GM18907 (cell line): Measurements from ENCODE around the gene RPL22.

Source experiments
- ATAC-seq: cut with Tn5 transposase; IDR thresholded peaks from one replicate; pipeline ENCODE4 v1.9.1; 2021; ENCODE audit warnings: mild to moderate bottlenecking, moderate library complexity; ENCODE audit not compliant: unreplicated experiment

Gene RPL22

GRCh38 chr1:6157132-6157527 is 42.3 kb downstream of the RPL22 start:
- ATAC-seq, result no peak

GRCh38 chr1:6154525-6155319 is 44.7 kb downstream of the RPL22 start:
- ATAC-seq, result no peak

GRCh38 chr1:6152882-6153281 is 46.5 kb downstream of the RPL22 start:
- no peak for ATAC-seq

DNA sequence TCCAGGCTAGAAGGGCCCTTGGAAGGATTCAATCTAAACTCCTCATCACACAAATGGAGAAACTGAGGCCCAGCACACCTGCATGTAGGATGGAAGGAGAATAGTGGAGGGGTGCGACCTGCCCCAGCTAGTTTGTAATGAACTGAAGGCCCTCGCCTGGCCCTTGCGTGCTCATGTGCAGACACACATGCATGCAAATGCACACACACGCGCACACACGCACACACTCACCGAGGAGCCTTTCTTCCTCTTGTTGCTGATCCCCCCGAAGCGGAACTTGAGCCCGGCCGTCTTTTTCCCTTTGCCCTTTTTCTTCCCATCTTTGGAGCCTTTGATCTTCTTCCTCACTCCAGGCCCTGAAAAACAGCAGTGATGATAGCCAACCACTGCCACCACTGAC is 47.2 kb downstream of the RPL22 start:
- no peak for ATAC-seq

DNA sequence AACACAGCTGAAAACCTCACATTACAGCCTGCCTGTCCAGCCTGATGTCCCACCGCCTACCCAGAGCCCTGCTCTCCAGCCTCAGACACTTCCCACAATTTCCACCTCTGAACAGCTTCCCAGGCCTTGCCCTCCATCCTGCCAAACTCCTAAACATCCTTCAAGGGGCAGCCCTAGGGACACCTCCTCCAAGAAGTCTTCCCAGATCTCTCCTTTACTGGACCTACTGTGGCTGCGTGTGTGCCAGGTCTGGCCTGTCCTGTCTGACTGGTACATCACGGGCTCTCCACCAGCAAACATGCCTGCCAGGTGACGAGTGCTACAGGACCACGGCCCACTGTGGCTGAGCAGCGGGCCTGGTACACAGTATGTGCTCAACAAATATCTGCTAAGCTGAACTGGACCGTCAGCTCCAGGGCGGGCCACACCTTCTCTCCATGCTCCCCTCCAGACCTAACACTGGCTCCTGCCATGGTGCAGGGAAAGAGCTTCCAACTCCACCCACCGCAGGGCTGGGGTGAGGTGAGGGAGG is 48.0 kb downstream of the RPL22 start:
- no peak for ATAC-seq

GRCh38 chr1:6150006-6150938 is 49.1 kb downstream of the RPL22 start:
- ATAC-seq, result no peak

DNA sequence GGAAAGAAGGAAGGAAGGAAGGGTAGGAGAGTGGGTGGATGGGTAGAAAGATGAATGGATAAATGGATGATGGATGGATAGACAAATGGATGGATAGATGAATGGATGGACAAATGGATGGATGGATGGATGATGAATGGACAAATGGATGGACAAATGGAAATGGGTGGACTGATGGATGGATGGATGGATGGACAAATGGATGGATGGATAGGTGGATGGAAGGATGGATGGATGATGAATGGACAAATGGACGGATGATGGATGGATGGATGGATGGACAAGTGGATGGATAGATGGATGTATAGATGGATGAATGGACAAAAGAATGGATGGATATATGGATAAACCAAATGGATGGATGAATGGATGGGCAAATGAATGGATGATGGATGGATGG is 49.8 kb downstream of the RPL22 start:
- ATAC-seq, result no peak

DNA sequence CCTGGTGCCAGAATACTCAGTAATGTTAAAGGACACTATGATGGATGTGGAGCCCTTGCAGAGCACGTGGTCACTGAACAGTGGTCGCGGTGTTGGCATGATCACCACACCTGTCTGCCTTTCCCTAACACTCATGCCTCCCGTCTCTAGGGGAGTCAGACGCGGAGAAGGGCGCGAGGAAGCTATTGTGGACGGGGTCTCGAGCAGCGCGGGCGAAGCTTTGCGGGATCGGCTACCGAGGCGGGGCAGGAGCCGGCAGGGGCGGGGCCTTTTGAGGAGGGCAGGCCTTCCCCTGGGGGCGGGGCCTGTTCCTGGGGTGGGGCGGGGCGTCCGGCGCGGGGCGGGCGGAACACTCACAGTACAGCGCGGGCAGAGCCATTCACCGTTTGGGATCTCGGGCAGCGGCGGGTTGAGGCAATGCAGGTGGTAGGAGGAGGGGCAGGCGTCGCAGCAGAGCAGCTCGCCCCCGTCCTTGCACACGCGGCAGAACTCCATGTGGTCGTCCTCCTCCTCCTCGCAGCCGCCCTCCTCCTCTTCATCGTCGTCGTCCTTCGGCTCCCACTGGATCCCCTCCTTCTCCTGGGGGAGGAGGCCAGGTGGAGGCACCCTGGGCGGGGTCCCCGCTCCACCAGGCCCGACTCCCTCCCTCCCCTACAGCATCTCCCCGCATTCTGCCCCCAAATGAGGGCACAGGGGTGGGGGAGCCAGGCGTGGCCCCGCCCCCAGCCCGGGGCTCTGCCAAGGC is 50.7 kb downstream of the RPL22 start:
- no peak for ATAC-seq

- no peak for ATAC-seq
Measured at GRCh38 chr1:6145864-6146410, 53.5 kb downstream of the RPL22 start.

GRCh38 chr1:6145396-6145750 is 54.0 kb downstream of the RPL22 start:
- no peak for ATAC-seq

DNA sequence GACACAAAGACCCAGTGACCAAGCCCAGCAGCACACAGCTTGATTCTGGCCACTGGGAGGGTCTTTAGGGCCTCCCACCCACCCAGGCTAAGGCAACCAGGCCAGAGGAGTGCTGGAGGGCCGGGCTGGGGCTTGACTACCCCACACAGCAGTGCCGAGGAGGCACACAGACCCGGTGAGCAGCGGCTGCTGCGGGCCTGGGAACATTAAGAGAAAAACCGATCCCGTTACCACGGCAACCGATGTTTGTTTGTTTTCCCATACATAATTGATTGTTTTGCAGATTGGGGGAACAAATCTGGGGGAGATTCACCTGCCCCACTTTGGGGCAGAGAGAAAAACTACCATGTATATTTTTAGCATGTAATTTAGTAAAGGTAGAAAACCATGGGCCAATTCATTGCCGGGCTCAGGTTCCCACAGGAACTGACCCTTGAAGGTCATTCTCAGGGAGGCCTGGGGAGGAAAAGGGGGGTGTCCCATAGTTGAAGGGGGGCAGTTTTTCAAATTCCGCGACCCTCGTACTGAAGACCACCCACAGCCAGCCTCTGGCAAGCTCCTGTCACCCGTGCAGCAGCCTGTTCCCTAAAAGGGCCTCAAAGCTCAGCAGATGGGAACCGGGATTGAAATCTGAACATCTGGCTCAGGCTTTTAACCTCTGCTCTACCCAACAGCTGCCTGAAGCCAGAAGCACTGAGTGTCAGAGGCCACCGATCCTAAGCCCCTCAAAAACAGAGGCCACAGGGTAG is 54.6 kb downstream of the RPL22 start:
- no peak for ATAC-seq

- ATAC-seq, result no peak
Measured at GRCh38 chr1:6144175-6144574, 55.2 kb downstream of the RPL22 start.

- no peak for ATAC-seq
Measured at GRCh38 chr1:6143395-6143794, 56.0 kb downstream of the RPL22 start.

- no peak for ATAC-seq
Measured at GRCh38 chr1:6142734-6143133, 56.7 kb downstream of the RPL22 start.

GRCh38 chr1:6142036-6142621 is 57.3 kb downstream of the RPL22 start:
- no peak for ATAC-seq

DNA sequence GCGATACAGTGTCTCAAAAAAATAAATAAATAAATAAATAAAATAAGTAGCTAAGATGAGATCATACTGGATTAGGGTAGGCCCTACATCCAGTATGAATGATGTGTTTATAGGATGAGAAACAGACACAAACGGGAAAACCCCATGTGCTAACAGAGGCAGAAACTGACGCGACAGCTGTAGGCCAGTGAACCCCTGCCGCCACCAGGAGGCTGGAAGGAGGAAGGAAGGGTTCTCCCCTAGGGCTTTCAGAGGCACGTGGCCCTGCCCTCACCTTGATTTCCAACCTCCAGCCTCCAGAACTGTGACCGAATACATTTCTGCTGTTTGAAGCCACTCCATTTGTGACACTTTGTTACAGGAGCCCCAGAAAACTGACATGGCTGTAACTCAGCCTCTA is 57.8 kb downstream of the RPL22 start:
- ATAC-seq, result no peak

DNA sequence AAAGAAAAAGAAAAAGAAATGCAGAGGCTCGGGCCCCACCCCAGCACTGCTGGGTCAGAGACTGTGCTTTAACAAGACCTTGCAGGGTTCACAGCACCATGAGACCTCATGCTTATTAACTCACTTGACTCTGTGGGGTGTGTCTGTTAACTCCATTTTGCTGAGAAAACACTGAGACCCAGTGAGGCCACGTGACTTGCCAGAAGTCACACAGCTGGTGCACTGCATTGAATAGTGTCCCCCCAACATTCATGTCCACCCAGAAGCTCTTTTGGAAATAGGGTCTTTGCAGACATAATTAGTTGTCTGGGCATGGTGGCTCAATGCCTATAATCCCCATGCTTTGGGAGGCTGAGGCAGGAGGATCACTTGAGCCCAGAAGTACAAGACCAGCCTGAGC is 59.0 kb downstream of the RPL22 start:
- no peak for ATAC-seq

DNA sequence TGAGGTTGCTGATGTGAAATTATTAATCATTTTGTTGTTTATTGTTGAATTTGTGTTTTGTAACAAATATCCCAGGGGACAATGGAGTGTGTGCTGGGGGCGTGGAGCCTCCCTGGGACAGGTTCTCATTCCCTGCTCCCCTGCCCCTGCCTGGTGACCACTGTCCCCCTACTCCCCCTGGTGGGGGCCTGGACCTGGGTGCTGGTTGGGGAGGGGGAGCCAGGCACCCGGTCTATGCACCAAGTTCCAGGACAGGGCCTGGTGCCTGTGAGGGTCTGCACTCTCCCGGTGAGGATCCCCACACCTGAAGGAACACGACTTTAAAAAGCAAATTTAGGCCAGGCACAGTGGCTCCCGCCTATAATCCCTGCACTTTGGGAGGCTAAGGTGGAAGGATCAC is 61.6 kb downstream of the RPL22 start:
- ATAC-seq, result no peak

- no peak for ATAC-seq
Measured at GRCh38 chr1:6136516-6137220, 62.7 kb downstream of the RPL22 start.
